SIG-M5 treated with dmso at 0.1 percent for 504 hours (cell line): Measurements from ENCODE around the gene GMEB2.
"Not testable (repeated sequence)": the region's sequence is repeated elsewhere in the genome, so short reads cannot be mapped to it uniquely, and the experiment has no call there.

Experiments
- DNase-seq: peaks from one replicate; lab custom pipeline; 2025; ENCODE audit not compliant: unreplicated experiment; lab: John Stamatoyannopoulos, UW

Gene GMEB2

GRCh38 chr20:63626424-63627128 is at the start of gene GMEB2:
TSS of gene GMEB2 (minus strand) at chr20:63627101. CDS start at chr20:63619397, 7,704 bp downstream.
- peak; percentile 80 for DNase-seq

GRCh38 chr20:63675681-63676368 is 48.9 kb upstream of the GMEB2 start:
- no peak for DNase-seq

- no peak for DNase-seq
Measured at GRCh38 chr20:63673951-63674350, 47.0 kb upstream of the GMEB2 start.

GRCh38 chr20:63672666-63673065 is 45.8 kb upstream of the GMEB2 start:
- DNase-seq = no peak

GRCh38 chr20:63671695-63672094 is 44.8 kb upstream of the GMEB2 start:
- not testable (repeated sequence) for DNase-seq

- DNase-seq = no peak
Measured at GRCh38 chr20:63668351-63668750, 41.5 kb upstream of the GMEB2 start.

GRCh38 chr20:63667858-63668257 is 41.0 kb upstream of the GMEB2 start:
- no peak for DNase-seq

GRCh38 chr20:63665708-63666107 is 38.8 kb upstream of the GMEB2 start:
- DNase-seq = no peak

- peak; percentile 26 for DNase-seq
Measured at GRCh38 chr20:63664861-63665594, 38.1 kb upstream of the GMEB2 start.

- no peak for DNase-seq
Measured at GRCh38 chr20:63664143-63664851, 37.4 kb upstream of the GMEB2 start.

- DNase-seq = no peak
Measured at GRCh38 chr20:63663332-63664066, 36.6 kb upstream of the GMEB2 start.

- DNase-seq = no peak
Measured at GRCh38 chr20:63662813-63663189, 35.9 kb upstream of the GMEB2 start.

GRCh38 chr20:63661959-63662812 is 35.3 kb upstream of the GMEB2 start:
- DNase-seq = no peak

GRCh38 chr20:63661108-63661507 is 34.2 kb upstream of the GMEB2 start:
- DNase-seq = no peak

GRCh38 chr20:63660622-63661021 is 33.7 kb upstream of the GMEB2 start:
- no peak for DNase-seq

- not testable (repeated sequence) for DNase-seq
Measured at GRCh38 chr20:63660174-63660573, 33.3 kb upstream of the GMEB2 start.

- no peak for DNase-seq
Measured at GRCh38 chr20:63659370-63659769, 32.5 kb upstream of the GMEB2 start.

GRCh38 chr20:63658749-63659187 is 31.9 kb upstream of the GMEB2 start:
- peak; percentile 41 for DNase-seq

- peak; percentile 83 for DNase-seq
Measured at GRCh38 chr20:63657937-63658748, 31.2 kb upstream of the GMEB2 start, which contains the start of gene RTEL1. TSS of gene RTEL1 (plus strand) at chr20:63658312. CDS start at chr20:63659403, 1,091 bp downstream.
